Lung (tissue), 12 donors: ENCODE results near the gene DIPK1A. TPM values are rescaled to one million over a fixed set of nuclear protein-coding genes. Genes with fewer than 3 reads are reported as not detected.
A peak's percentile ranks its signal among the peaks of the same experiment; 100 is the strongest.

Source experiments
- ATAC-seq: fragments of 200-7000 bp; cut with Tn5 transposase; one replicate; pipeline ENCODE4 v1.9.1; 2020; ENCODE audit warnings: moderate number of reproducible peaks; ENCODE audit not compliant: insufficient read depth, low FRiP score
- DNase-seq, 3 donors: peaks; one replicate each; pipeline ENCODE4 v3.0.0-alpha.2; 2013 to 2017
- H3K27ac ChIP-seq, 2 donors: one replicate each; pipeline ENCODE4 v1.5.1; 2013; ENCODE audit warnings: mild to moderate bottlenecking in 2 of 2, moderate library complexity in 2 of 2, control low read depth in 1 of 2, inconsistent platforms in 1 of 2, low read depth in 1 of 2, low read length in 1 of 2
- H3K27me3 ChIP-seq, 3 donors: one replicate each; pipeline ENCODE4 v1.5.1; 2013; ENCODE audit warnings: low read length in 2 of 3; ENCODE audit not compliant: control insufficient read depth in 3 of 3, insufficient read depth in 3 of 3
- H3K36me3 ChIP-seq, 4 donors: one replicate each; pipeline ENCODE4 v1.5.1; 2013; ENCODE audit warnings: low read length in 4 of 4, mild to moderate bottlenecking in 1 of 4, moderate library complexity in 1 of 4; ENCODE audit not compliant: control insufficient read depth in 4 of 4, insufficient read depth in 4 of 4
- H3K4me1 ChIP-seq, 5 donors: one replicate each; pipeline ENCODE4 v1.5.1; 2013; ENCODE audit warnings: low read length in 5 of 5, mild to moderate bottlenecking in 2 of 5, moderate library complexity in 1 of 5; ENCODE audit not compliant: control insufficient read depth in 5 of 5, insufficient read depth in 5 of 5
- H3K4me3 ChIP-seq: one replicate; pipeline ENCODE4 v1.5.1; 2013; ENCODE audit warnings: mild to moderate bottlenecking, control low read depth, moderate library complexity
- H3K9ac ChIP-seq, 2 donors: one replicate each; pipeline ENCODE4 v1.5.1; 2013; ENCODE audit warnings: low read length in 2 of 2, control low read depth in 1 of 2; ENCODE audit not compliant: insufficient read depth in 1 of 2
- H3K9me3 ChIP-seq, 4 donors: one replicate each; pipeline ENCODE4 v1.5.1; 2013; ENCODE audit warnings: low read length in 3 of 4, mild to moderate bottlenecking in 1 of 4, moderate library complexity in 1 of 4; ENCODE audit not compliant: control insufficient read depth in 4 of 4, insufficient read depth in 3 of 4
- WGBS, 2 donors: extraction: QIAGEN DNeasy Blood & Tissue Kit; methylation state at CpG; one replicate each; pipeline ENCODE4 v1.1.7; 2013; 5-methylcytosine and 5-hydroxymethylcytosine counted together
- polyA plus RNA-seq, 2 donors: library from polyadenylated mRNA; stranded (reverse); fragments of 200-250 nt; gene quantifications; one replicate each; pipeline ENCODE4 v1.2.1, GENCODE V29; 2013
- total RNA-seq, 2 donors: library from RNA; depleted of rRNA in 1 of 2; stranded (reverse); fragments of >200 nt in 1 of 2; gene quantifications; one replicate each; pipeline ENCODE4 v1.2.1, GENCODE V29; 2014 to 2021
- TF ChIP-seq, protein P1 (sequence below): IDR thresholded peaks from 2 replicates; pipeline ENCODE4 v1.5.1; 2012; ENCODE audit warnings: mild to moderate bottlenecking; ENCODE audit errors: control extremely low read depth, extremely low read depth
- donor health status: control.
- donor health status: control.
- donor health status: Bipolar disorder and iron deficiency.
- donor health status: healthy.
- donor health status: DM: yes; HTN: yes; CAD: no.

DIPK1A gene
- total and polyA plus RNA-seq, 4 donors = 2.3 to 8.0 (median 4.1) TPM

GRCh38 chr1:92839442-92839841 is 121.8 kb downstream of the DIPK1A start:
- 56 to 70% methylated on average over 2 of the region's 2 CpGs for WGBS, 2 donors
- peaks cover 31 to 60% (median 47%) of the 10 kb centered on the region in 4 donors for H3K36me3 ChIP-seq
- H3K9me3 ChIP-seq = no peaks in the 10 kb centered on the region
- H3K27ac ChIP-seq = no peak overlapping the region
- no peak for ATAC-seq
- DNase-seq = no peak
- TF ChIP-seq, protein P1, sequence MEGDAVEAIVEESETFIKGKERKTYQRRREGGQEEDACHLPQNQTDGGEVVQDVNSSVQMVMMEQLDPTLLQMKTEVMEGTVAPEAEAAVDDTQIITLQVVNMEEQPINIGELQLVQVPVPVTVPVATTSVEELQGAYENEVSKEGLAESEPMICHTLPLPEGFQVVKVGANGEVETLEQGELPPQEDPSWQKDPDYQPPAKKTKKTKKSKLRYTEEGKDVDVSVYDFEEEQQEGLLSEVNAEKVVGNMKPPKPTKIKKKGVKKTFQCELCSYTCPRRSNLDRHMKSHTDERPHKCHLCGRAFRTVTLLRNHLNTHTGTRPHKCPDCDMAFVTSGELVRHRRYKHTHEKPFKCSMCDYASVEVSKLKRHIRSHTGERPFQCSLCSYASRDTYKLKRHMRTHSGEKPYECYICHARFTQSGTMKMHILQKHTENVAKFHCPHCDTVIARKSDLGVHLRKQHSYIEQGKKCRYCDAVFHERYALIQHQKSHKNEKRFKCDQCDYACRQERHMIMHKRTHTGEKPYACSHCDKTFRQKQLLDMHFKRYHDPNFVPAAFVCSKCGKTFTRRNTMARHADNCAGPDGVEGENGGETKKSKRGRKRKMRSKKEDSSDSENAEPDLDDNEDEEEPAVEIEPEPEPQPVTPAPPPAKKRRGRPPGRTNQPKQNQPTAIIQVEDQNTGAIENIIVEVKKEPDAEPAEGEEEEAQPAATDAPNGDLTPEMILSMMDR = no peak
- H3K4me3 ChIP-seq = no peak overlapping the region
- peak overlapping the region in 1 of 2 donors; percentile 24 for H3K9ac ChIP-seq
- peaks cover 0 to 16% (median 0%) of the 10 kb centered on the region in 5 donors for H3K4me1 ChIP-seq
- no peaks in the 10 kb centered on the region for H3K27me3 ChIP-seq

DNA sequence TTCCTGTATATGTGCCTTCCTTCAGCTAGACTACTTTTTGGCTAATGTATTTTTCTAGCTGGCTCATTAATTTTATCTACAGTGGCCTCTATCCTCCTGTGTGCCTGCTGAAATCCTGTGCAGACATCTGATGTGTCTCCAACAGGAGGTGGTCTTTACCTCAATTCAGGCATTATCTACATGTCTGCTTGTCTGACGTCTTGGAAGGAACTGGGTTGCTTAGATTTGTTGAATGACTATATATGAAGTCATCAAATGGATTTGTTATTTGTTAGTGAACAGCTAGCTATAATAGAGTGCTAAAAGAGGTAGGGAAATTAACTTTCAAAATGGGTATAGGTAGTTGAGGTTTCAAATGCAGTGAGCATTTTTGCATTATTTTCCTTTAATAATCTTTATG is 122.7 kb downstream of the DIPK1A start:
- Histone ChIP-seq H3K9ac (no peak overlapping the region), H3K36me3 (peaks cover 27 to 62% (median 51%) of the 10 kb centered on the region in 4 donors), H3K9me3 (no peaks in the 10 kb centered on the region), H3K27me3 (no peaks in the 10 kb centered on the region), H3K4me3 (no peak overlapping the region), H3K4me1 (peaks cover 0 to 20% (median 8%) of the 10 kb centered on the region in 5 donors), H3K27ac (no peak overlapping the region)
- no peak for DNase-seq
- ATAC-seq = no peak
- TF ChIP-seq, protein P1 = no peak
- 1 to 14% methylated on average over 1 of the region's 1 CpG for WGBS, 2 donors

- WGBS, 2 donors = 93 to 97% methylated on average over 2 of the region's 2 CpGs
These were observed 124.2 kb downstream of the DIPK1A start for GRCh38 chr1:92837062-92837461.

More at GRCh38 chr1:92837062-92837461, 124.2 kb downstream of the DIPK1A start:
- H3K27me3 ChIP-seq = no peaks in the 10 kb centered on the region
- peaks cover 25 to 55% (median 51%) of the 10 kb centered on the region in 4 donors for H3K36me3 ChIP-seq
- no peaks in the 10 kb centered on the region for H3K9me3 ChIP-seq
- H3K4me3 ChIP-seq = no peak overlapping the region
- DNase-seq = no peak
- no peak for ATAC-seq
- no peak overlapping the region for H3K27ac ChIP-seq
- H3K4me1 ChIP-seq = peaks cover 0 to 23% (median 8%) of the 10 kb centered on the region in 5 donors
- no peak overlapping the region for H3K9ac ChIP-seq
- TF ChIP-seq, protein P1 = no peak
